HEK293T (cell line): Measurements from ENCODE around the gene KIF17.

ENCODE experiments used
- CTCF ChIA-PET: fragments of 350-600 bp; formaldehyde crosslinking; extraction: SDS; loops from one replicate; lab custom pipeline; 2021; ENCODE audit warnings: antibody characterized with exemption, inconsistent platforms; lab: Yijun Ruan, JAX
- POLR2A ChIA-PET: fragments of 350-600 bp; formaldehyde crosslinking; extraction: SDS; loops from one replicate; lab custom pipeline; 2020; ENCODE audit warnings: antibody characterized with exemption, inconsistent platforms; lab: Yijun Ruan, JAX
- DNase-seq: peaks from one replicate; pipeline ENCODE4 v3.0.0; 2012; ENCODE audit warnings: mixed read lengths; ENCODE audit errors: extremely low spot score
- ARNT ChIP-seq: fragments of 450-650 bp; IDR thresholded peaks from 2 replicates; pipeline ENCODE4 v1.6.1; 2017; ENCODE audit warnings: mild to moderate bottlenecking
- BHLHE40 ChIP-seq: fragments of 450-650 bp; IDR thresholded peaks from 2 replicates; pipeline ENCODE4 v1.6.1; 2016; ENCODE audit warnings: mild to moderate bottlenecking, moderate library complexity, borderline replicate concordance
- CTBP1 ChIP-seq: fragments of 450-650 bp; IDR thresholded peaks from 2 replicates; pipeline ENCODE4 v1.6.1; 2016; ENCODE audit warnings: borderline replicate concordance
- ELF4 ChIP-seq: fragments of 450-650 bp; IDR thresholded peaks from 2 replicates; pipeline ENCODE4 v1.6.1; 2017; ENCODE audit warnings: antibody characterized with exemption
- FOXA1 ChIP-seq: fragments of 450-650 bp; IDR thresholded peaks from 2 replicates; pipeline ENCODE4 v1.6.1; 2016; ENCODE audit warnings: mild to moderate bottlenecking
- FOXK2 ChIP-seq: fragments of 450-650 bp; IDR thresholded peaks from 2 replicates; pipeline ENCODE4 v1.6.1; 2016; ENCODE audit warnings: mild to moderate bottlenecking
- FOXM1 ChIP-seq: fragments of 450-650 bp; IDR thresholded peaks from 2 replicates; pipeline ENCODE4 v1.6.1; 2017; ENCODE audit warnings: mild to moderate bottlenecking, borderline replicate concordance
- HDGF ChIP-seq: fragments of 450-650 bp; IDR thresholded peaks from 2 replicates; pipeline ENCODE4 v1.6.1; 2017; ENCODE audit warnings: antibody characterized with exemption, borderline replicate concordance
- L3MBTL2 ChIP-seq: fragments of 450-650 bp; conservative IDR thresholded peaks from 2 replicates; pipeline ENCODE4 v1.6.1; 2016; ENCODE audit warnings: mild to moderate bottlenecking
- LEF1 ChIP-seq: fragments of 450-650 bp; IDR thresholded peaks from 2 replicates; pipeline ENCODE4 v1.6.1; 2017; ENCODE audit warnings: mild to moderate bottlenecking, borderline replicate concordance
- NFRKB ChIP-seq: fragments of 450-650 bp; IDR thresholded peaks from 2 replicates; pipeline ENCODE4 v1.6.1; 2016; ENCODE audit warnings: mild to moderate bottlenecking, moderate library complexity
- SP1 ChIP-seq: fragments of 450-650 bp; IDR thresholded peaks from 2 replicates; pipeline ENCODE4 v1.6.1; 2017
- SUZ12 ChIP-seq: fragments of 450-650 bp; IDR thresholded peaks from 2 replicates; pipeline ENCODE4 v1.6.1; 2016; ENCODE audit warnings: mild to moderate bottlenecking
- TARDBP ChIP-seq: fragments of 450-650 bp; IDR thresholded peaks from 2 replicates; pipeline ENCODE4 v1.6.1; 2016
- ZNF384 ChIP-seq: fragments of 450-650 bp; IDR thresholded peaks from 2 replicates; pipeline ENCODE4 v1.6.1; 2016
- TF ChIP-seq, protein P1 (sequence below): fragments of 450-650 bp; IDR thresholded peaks from 2 replicates; pipeline ENCODE4 v1.6.1; 2016

The KIF17 gene

DNA sequence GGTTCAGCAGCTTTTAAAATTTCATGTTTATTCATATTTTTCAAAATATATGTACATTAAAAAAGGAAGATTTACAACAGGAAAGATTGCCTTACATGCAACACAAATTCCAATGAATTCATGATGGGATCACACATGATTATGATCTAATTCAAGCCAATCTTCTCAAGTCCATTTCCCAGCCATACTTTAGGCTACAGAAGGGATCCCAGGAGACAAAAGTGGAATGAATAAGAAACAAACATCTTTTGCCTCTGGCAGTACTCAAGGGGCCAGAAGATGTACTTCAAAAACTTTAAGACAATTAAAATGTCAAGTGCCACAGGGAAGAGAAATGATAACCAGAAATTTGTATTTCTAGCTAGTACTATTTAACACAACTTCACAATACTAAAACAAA lies 24.9 kb upstream of the KIF17 start:
- ChIA-PET CTCF (no interaction called here), POLR2A (interaction anchor here (1.1 kb wide), 1 partner anchor 44 kb away, joined by 3 read pairs; the partner anchor contains the start of gene HP1BP3)
- TF ChIP-seq BHLHE40 (no peak), SP1 (no peak), NFRKB (no peak), ZNF384 (no peak), FOXM1 (no peak), SUZ12 (no peak), TARDBP (no peak), ARNT (no peak), FOXK2 (no peak), LEF1 (no peak), HDGF (no peak)
- DNase-seq, result no peak

DNA sequence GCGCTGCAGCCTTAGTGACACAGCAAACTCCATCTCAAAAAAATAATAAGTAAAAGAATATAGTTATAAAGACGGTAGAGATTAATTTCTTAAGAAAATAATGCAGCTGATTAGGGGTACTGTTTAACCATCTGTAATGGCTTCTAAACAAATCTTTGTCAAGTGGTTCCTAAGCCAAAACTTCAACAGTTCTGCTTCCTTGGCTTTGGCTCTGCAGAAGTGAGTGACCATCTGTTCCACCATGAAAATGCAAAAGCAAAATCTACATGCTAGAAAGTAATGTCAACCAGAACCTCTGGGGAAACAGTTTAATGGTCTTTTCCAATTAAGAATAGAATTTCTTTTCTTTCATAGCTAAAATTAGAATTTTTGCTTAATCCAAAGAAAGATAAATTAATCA lies 23.0 kb upstream of the KIF17 start:
- POLR2A ChIA-PET, result interaction anchor here (0.8 kb wide), 1 partner anchor 23 kb away, joined by 4 read pairs; the partner anchor contains the start of gene KIF17
- CTCF ChIA-PET, result no interaction called here
- no peak for TF ChIP-seq LEF1
- no peak for TF ChIP-seq BHLHE40
- no peak for DNase-seq

DNA sequence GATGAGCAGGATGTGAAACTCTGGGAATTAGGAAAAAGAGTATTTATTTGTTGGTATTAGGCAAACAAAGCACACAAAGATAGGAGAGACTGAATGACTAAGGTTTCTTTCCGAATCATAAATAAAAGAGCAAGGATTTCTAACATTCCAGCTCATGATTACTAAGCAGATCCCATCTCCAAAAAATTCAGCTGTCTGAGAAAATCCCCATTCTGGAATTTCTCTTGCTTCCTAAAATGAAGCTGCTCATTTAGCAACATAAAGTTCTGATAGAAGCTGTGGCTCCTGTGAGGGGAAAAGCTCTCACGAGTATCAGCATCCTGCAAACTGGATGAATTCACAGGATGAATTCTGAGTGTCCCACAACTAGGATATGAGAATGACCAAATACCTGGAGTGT lies 21.4 kb upstream of the KIF17 start:
- TF ChIP-seq, protein P1, sequence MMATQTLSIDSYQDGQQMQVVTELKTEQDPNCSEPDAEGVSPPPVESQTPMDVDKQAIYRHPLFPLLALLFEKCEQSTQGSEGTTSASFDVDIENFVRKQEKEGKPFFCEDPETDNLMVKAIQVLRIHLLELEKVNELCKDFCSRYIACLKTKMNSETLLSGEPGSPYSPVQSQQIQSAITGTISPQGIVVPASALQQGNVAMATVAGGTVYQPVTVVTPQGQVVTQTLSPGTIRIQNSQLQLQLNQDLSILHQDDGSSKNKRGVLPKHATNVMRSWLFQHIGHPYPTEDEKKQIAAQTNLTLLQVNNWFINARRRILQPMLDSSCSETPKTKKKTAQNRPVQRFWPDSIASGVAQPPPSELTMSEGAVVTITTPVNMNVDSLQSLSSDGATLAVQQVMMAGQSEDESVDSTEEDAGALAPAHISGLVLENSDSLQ, result no peak
- no peak for TF ChIP-seq L3MBTL2
- CTCF ChIA-PET, result no interaction called here
- DNase-seq, result no peak
- POLR2A ChIA-PET, result no interaction called here

DNA sequence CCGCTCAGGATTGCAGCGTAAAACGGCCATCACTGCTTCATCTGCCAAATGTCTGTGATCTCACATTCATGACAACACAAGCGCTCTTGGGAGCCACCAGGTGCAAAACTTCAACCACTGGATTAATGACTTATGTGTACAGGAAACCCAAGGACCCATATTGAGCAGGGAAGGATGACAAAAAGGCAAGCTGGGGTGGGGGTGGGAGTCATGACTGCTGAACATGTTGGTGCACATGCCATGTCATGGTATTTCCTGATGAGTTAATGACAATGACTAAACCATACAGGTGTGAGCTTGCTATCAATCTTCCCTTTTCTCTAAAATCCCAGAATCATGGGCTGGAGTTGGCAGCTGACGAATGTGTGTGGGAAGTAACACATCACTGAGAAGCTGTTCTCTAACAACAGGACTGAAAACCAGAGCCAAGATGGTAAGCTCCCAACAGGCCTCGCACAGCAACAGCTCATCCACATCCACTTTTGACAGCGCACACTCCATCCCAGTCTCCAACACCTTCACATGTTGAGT lies 17.8 kb upstream of the KIF17 start:
- ChIA-PET CTCF (no interaction called here), POLR2A (no interaction called here)
- DNase-seq, result no peak
- TF ChIP-seq FOXK2, result no peak
- TF ChIP-seq TARDBP, result no peak
- TF ChIP-seq, protein P1, result no peak
- no peak for TF ChIP-seq FOXM1
- TF ChIP-seq SP1, result no peak

DNA sequence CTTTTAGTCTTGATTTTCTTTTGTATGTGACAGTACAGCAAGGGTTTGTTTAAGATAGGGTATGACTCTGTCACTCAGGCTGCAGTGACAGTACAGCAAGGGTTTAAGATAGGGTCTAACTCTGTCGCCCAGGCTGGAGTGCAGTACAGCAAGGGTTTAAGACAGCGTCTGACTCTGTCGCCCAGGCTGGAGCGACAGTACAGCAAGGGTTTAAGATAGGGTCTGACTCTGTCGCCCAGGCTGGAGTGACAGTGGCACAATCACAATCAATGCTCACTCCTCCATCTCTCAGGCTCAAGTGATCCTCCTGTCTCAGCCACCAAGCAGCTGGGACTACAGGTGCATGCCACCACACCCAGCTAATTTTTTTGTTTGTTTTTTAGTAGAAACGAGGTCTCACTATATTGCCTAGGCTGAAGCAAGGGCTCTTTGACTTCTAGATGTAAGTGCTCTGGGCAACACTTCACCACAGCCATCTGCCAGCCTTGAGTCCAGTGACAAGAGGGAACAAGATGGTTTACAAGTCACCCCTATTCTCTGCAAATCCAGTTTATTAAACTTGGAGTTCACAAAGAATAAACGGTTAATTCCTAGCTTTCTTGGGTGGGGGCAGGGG lies 15.7 kb upstream of the KIF17 start:
- CTCF ChIA-PET, result interaction anchor here (1.0 kb wide), 1 partner anchor 50 kb away, joined by 5 read pairs; no protein-coding TSS in a partner anchor
- DNase-seq, result no peak
- TF ChIP-seq HDGF (no peak), TARDBP (no peak), SUZ12 (no peak), FOXA1 (no peak), FOXK2 (no peak), LEF1 (no peak), ARNT (no peak), L3MBTL2 (no peak), FOXM1 (no peak), ZNF384 (no peak), CTBP1 (no peak), BHLHE40 (no peak), ELF4 (no peak), NFRKB (no peak), SP1 (no peak)
- TF ChIP-seq, protein P1, result no peak
- POLR2A ChIA-PET, result interaction anchor here (0.9 to 1.5 kb wide), 3 partner anchors 48 to 72 kb away, joined by 3 to 6 read pairs (median 3); partner anchors contain the start of genes DDOST and HP1BP3

DNA sequence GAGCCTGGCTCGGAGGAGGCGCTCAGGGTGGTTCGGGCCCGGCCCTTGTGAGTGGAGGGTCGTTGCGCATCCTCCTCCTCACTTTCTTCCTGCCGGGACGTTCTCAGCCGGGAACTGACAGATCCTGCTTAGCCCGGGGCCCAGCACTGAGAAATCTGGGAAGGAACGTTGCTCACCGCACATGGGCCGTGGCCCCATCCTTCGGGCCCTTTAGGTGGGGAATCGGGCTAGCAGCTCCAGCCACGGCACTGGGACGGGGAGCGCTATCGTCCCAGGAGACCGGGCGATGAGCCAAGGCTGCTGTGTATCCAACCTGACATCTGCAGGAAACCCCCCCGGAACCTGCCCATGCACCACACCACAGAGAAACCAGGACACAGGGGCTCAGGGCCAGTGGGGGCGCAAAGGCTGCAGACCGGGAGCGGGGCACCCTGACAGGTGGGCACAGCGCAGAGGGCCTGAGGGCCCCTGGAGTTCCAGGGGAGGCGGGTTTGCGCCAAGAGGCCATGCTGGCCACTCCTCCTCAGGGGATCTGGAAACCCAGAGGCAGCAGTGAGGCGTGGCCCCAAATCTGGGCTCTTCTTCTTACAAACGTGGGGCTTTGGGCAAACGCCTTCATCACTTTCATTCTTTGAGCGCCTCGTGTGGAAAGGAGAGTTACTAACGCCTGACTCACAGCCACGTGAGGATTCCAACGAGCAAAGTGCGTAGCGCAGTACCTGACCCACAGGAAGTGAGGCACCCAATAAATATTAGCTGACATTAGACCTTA lies 15.0 kb upstream of the KIF17 start, which contains the start of gene SH2D5:
TSS of gene SH2D5 (minus strand) at position 116 of the 772 bp plus-strand sequence. CDS start 4,659 bp downstream, outside the sequence.
- CTCF ChIA-PET, result interaction anchor here (1.0 to 2.1 kb wide), 2 partner anchors 36 to 51 kb away, joined by 5 to 9 read pairs; no protein-coding TSS in a partner anchor
- DNase-seq, result peak; percentile 53
- TF ChIP-seq NFRKB, result no peak
- no peak for TF ChIP-seq SUZ12
- peak; percentile 41; the same call in 1 of the 2 replicates for TF ChIP-seq L3MBTL2
- no peak for TF ChIP-seq LEF1
- TF ChIP-seq CTBP1, result no peak
- TF ChIP-seq, protein P1, result no peak
- no peak for TF ChIP-seq TARDBP
- POLR2A ChIA-PET, result interaction anchor here (0.9 to 1.5 kb wide), 3 partner anchors 36 to 72 kb away, joined by 3 to 6 read pairs (median 3); partner anchors contain the start of gene DDOST
